Stimulated activated CD8-positive, alpha-beta memory T cell treated with anti-CD3 and anti-CD28 coated beads, Interleukin-4, amount 100 ng/mL, for 1 hour (primary cell): ENCODE measurements around the gene PADI6.
"Not testable (repeated sequence)": the region's sequence is repeated elsewhere in the genome, so short reads cannot be mapped to it uniquely, and the experiment has no call there.

ENCODE experiments used
- DNase-seq, 2 donors: peaks; one replicate each; pipeline ENCODE4 v3.0.0-alpha.2; 2020; ENCODE audit warnings: low read depth in 2 of 2, low spot score in 1 of 2

Gene PADI6

GRCh38 chr1:17371896-17372295 lies at the start of gene PADI6:
Gene PADI6 (plus strand): TSS chr1:17372196. CDS start chr1:17372246, 50 bp downstream.
- no peak for DNase-seq

- no peak for DNase-seq
Measured at GRCh38 chr1:17328855-17329254, 43.1 kb upstream of the PADI6 start.

GRCh38 chr1:17329610-17330009 lies 42.4 kb upstream of the PADI6 start:
- DNase-seq: no peak

GRCh38 chr1:17330856-17331255 lies 41.1 kb upstream of the PADI6 start:
- DNase-seq: no peak

- DNase-seq: no peak
Measured at GRCh38 chr1:17333081-17333480, 38.9 kb upstream of the PADI6 start.

- DNase-seq: peak; percentile 24 to 27
Measured at GRCh38 chr1:17335821-17336710, 35.9 kb upstream of the PADI6 start.

- DNase-seq: no peak
Measured at GRCh38 chr1:17338706-17339493, 33.1 kb upstream of the PADI6 start.

GRCh38 chr1:17339521-17339920 lies 32.5 kb upstream of the PADI6 start:
- no peak for DNase-seq

GRCh38 chr1:17340358-17340757 lies 31.6 kb upstream of the PADI6 start:
- DNase-seq: no peak

GRCh38 chr1:17342014-17342441 lies 30.0 kb upstream of the PADI6 start:
- no peak for DNase-seq

GRCh38 chr1:17345506-17345905 lies 26.5 kb upstream of the PADI6 start:
- not testable (repeated sequence) for DNase-seq

- no peak for DNase-seq
Measured at GRCh38 chr1:17346046-17346789, 25.8 kb upstream of the PADI6 start.

GRCh38 chr1:17347769-17348592 lies 24.0 kb upstream of the PADI6 start:
- DNase-seq: no peak

- no peak for DNase-seq
Measured at GRCh38 chr1:17348593-17349234, 23.3 kb upstream of the PADI6 start.

- DNase-seq: no peak
Measured at GRCh38 chr1:17350083-17350482, 21.9 kb upstream of the PADI6 start.

GRCh38 chr1:17350928-17351446 lies 21.0 kb upstream of the PADI6 start:
- DNase-seq: no peak

GRCh38 chr1:17351598-17352324 lies 20.2 kb upstream of the PADI6 start:
- no peak for DNase-seq

GRCh38 chr1:17352419-17352909 lies 19.5 kb upstream of the PADI6 start:
- no peak for DNase-seq

- DNase-seq: no peak
Measured at GRCh38 chr1:17355898-17356297, 16.1 kb upstream of the PADI6 start.
